GM18499 (cell line): ENCODE results near the gene TUBGCP2.
"Not testable (repeated sequence)": the region's sequence is repeated elsewhere in the genome, so short reads cannot be mapped to it uniquely, and the experiment has no call there.

ENCODE experiments used
- ATAC-seq: cut with Tn5 transposase; IDR thresholded peaks from one replicate; pipeline ENCODE4 v1.9.1; 2021; ENCODE audit warnings: moderate number of reproducible peaks; ENCODE audit not compliant: insufficient read depth, unreplicated experiment

TUBGCP2 gene

DNA sequence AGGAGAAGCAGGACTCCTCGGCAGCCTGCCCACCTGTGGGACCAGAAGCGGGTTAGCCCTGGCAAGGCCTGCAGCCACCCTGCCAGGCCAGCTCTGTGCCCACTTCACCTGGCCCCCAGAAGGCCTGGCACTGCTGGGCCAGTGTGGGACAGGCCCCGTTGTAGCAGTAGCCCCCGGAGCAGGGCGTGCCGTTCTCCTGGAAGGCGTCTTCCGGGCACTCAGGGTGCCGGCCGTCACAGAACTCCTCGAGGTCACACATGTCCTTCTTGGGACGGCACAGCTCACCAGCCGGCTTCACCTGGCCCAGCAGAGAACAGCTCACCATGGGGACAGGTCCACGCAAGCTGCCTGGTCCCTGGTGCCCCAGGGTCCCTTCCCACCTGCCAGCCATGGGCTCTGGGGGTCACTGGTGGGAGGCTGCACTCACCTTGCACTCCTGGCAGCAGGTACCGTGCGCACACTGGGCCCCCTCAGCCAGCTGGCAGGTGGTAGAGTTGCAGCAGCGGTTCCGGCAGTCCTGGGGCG lies 37.8 kb downstream of the TUBGCP2 start:
- no peak for ATAC-seq

GRCh38 chr10:133270204-133270603 lies 38.5 kb downstream of the TUBGCP2 start:
- ATAC-seq, result no peak

- no peak for ATAC-seq
Measured at GRCh38 chr10:133269367-133269766, 39.3 kb downstream of the TUBGCP2 start.

DNA sequence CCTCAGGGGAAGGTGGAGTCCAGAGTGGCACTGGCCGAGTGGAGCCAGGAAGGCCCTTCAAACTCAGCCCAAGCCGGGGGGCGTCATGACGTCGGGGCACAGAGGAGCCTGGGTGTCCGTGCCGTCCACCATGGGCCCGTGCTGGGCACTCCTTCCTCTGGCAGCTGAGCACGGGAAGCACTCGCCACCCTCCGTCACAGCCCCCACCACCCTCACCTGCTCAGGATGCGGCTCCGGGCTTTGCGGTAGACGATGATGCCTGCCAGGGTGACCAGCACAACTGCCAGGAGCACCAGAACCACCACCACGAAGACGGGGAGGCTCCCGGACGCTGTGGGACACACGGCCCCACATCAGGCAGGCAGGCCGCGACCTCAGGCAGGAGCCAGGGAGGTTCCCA lies 40.1 kb downstream of the TUBGCP2 start:
- no peak for ATAC-seq

DNA sequence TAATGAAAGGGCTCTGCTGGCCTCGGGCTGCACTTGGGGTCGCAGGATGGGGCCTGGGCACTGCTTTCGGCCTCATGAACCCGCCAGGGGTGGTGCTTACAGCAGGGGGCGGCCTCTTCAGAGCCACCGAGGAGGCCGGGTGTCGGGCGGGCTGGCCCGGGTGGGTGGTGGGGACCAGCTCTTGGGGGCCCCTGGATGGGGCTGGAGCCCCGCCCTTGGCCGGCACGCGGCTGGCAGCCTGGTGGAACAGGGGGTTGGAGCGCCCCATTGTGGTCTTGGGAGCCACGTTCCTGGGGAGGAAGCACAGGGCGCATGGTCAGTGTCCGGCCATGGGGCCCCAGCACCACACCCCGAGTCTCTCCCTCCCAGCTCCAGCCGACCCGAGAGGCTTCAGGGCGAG lies 40.8 kb downstream of the TUBGCP2 start:
- ATAC-seq, result no peak

- no peak for ATAC-seq
Measured at GRCh38 chr10:133267293-133267692, 41.4 kb downstream of the TUBGCP2 start.

- ATAC-seq, result no peak
Measured at GRCh38 chr10:133266056-133266795, 42.4 kb downstream of the TUBGCP2 start.

DNA sequence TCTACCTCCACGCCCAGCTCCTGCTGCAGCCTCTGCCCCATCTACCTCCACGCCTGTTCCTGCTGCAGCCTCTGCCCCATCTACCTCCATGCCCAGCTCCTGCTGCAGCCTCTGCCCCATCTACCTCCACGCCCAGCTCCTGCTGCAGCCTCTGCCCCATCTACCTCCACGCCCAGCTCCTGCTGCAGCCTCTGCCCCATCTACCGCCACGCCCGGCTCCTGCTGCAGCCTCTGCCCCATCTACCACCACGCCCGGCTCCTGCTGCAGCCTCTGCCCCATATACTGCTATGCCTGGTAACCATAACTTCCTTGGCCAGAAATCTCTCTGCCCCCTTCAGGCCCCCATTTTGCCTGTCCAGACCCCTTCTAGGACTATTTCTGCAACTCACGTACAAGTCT lies 43.6 kb downstream of the TUBGCP2 start:
- not testable (repeated sequence) for ATAC-seq

GRCh38 chr10:133264461-133264860 lies 44.2 kb downstream of the TUBGCP2 start:
- no peak for ATAC-seq

DNA sequence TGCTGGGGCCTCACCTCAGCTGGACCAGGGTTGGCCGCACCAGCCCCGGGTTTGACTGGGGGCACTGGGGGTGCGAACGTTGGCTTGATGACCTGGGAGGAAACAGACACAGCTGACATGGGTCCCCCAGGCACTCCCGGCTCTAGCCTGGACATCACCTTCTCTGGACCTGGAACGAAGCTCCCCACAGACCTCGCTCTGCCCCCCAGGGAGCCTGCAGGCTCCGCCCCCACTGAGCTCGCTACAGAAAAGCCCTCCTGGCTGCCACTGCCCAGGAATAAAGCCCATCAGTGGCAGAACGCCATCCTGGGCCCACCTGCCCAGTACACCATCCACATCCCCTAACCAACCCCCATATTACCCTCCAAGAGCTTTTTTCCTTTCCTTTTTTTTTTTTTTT lies 45.0 kb downstream of the TUBGCP2 start:
- no peak for ATAC-seq

GRCh38 chr10:133262696-133263095 lies 46.0 kb downstream of the TUBGCP2 start:
- no peak for ATAC-seq

DNA sequence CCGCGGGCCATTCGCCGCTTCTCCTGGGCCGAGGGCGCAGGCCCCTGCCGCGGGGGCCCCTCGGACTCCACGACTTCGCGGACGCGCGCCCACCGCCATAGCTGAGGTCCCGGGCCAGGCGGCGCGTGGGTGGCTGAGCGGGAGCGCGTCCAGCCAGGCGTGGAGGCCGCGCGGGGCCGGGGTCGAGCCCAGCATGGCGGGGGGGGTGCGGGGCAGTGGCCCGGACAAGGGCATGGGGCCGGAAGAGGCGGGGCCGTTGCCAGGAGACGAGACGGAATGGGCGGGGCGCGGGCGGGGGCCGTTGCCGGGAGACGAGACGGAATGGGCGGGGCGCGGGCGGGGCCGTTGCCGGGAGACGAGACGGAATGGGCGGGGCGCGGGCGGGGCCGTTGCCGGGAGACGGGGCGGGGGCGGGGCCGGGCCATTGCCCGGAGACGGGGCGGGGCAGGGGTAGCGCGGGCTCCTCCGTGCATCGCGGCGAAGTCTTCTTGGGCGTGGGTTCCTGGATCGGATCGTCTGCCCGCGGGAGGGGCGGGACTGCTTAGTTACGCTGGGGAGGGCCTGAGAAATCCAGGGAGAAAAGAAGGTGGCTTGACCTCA lies 46.8 kb downstream of the TUBGCP2 start:
- no peak for ATAC-seq

GRCh38 chr10:133260895-133261725 lies 47.6 kb downstream of the TUBGCP2 start:
- ATAC-seq, result no peak

GRCh38 chr10:133259602-133259989 lies 49.1 kb downstream of the TUBGCP2 start:
- ATAC-seq, result no peak

- ATAC-seq, result no peak
Measured at GRCh38 chr10:133258818-133259601, 49.7 kb downstream of the TUBGCP2 start.

DNA sequence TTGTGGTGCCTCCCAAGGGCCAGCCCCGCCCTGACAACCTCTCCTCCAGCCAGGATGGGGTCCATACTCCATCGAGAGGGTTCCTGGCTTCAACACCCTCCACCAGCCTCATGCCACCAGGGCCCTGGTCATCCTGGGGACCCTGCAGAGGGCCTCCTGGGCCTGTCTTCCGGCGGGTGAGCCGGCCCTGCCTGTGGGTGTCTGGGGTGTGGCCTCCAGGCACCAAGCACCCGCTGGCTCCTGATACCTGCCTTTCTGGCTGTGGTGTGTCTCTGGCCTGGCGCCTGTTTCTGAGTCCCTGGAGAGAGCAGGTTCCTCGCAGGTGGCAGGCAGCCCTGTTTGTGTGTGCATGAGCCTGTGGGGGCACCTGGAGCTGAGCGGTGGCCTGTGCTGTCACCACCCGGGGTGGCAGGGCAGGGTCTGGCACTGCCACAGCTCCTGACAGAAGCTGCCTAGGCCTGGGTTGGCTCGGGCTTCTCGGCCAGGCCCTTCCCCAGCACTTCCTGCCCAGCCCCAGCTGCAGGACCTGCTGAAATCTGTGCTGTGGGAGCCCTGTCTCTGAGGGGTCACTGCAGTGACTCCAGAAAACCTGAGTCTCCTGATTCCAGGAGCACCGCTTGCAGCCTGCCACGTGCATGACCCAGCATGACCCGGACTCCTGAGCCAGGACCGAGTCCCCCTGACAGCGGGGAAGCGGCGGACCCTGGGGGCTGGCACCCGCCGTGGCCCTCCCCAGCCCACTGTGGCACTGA lies 50.4 kb downstream of the TUBGCP2 start:
- no peak for ATAC-seq

GRCh38 chr10:133257489-133258065 lies 51.1 kb downstream of the TUBGCP2 start:
- no peak for ATAC-seq

DNA sequence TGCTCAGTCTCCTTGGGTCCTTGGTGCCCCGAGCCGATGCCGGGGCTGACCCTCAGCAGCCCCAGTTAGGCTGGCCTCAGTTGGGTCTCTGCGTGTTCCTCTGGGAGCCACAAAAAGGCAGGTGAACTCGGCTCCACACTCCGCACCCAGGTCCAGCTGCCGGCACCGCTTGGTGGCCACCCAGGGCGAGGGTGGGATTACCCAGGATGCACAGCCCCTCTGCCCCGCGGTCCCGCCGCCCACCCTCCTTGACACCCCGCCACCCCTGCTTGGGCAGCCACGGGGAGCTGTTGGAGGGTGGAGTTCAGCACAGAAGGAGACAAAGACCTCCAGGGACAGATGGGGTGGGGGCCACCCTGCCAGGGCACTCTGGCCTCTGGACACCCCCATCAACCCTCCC lies 53.3 kb downstream of the TUBGCP2 start:
- ATAC-seq, result no peak

- ATAC-seq, result no peak
Measured at GRCh38 chr10:133254421-133255120, 54.1 kb downstream of the TUBGCP2 start.
